ENCODE data around the gene GAS6. TPM values are rescaled to one million over a fixed set of nuclear protein-coding genes. Genes with fewer than 3 reads are reported as not detected.

GAS6 gene
- total RNA-seq, 2 donors from 2014 or later: 206 to 254 TPM

- Histone ChIP-seq H3K27me3 (no peaks in the 10 kb centered on the region), H3K27ac (no peak overlapping the region), H3K4me3 (no peak overlapping the region), H3K36me3 (no peaks in the 10 kb centered on the region), H3K4me1 (peaks cover 0 to 17% of the 10 kb centered on the region in 2 donors), H3K9me3 (no peaks in the 10 kb centered on the region)
- no peak for TF ChIP-seq CTCF (IDR thresholded peaks at IDR 0.05)
- DNase-seq (ENCODE audit: low spot score): no peak
Observed at GRCh38 chr13:113895436-113895835, 31.6 kb upstream of the GAS6 start.

GRCh38 chr13:113890774-113891480, 27.1 kb upstream of the GAS6 start:
- no peak overlapping the region for H3K27ac ChIP-seq

GRCh38 chr13:113889467-113889866, 25.6 kb upstream of the GAS6 start:
- Histone ChIP-seq H3K27ac (no peak overlapping the region), H3K36me3 (no peaks in the 10 kb centered on the region), H3K4me1 (peaks cover 0 to 13% of the 10 kb centered on the region in 2 donors), H3K27me3 (no peaks in the 10 kb centered on the region), H3K4me3 (no peak overlapping the region), H3K9me3 (no peaks in the 10 kb centered on the region)
- no peak for TF ChIP-seq CTCF (IDR thresholded peaks at IDR 0.05)
- peak; percentile 38 for DNase-seq (ENCODE audit: low spot score)

More at GRCh38 chr13:113890774-113891480, 27.1 kb upstream of the GAS6 start:
- Histone ChIP-seq H3K4me1 (peaks cover 0 to 13% of the 10 kb centered on the region in 2 donors), H3K4me3 (no peak overlapping the region), H3K9me3 (no peaks in the 10 kb centered on the region), H3K36me3 (no peaks in the 10 kb centered on the region), H3K27me3 (no peaks in the 10 kb centered on the region)
- TF ChIP-seq CTCF (IDR thresholded peaks at IDR 0.05): no peak
- DNase-seq (ENCODE audit: low spot score): no peak

DNA sequence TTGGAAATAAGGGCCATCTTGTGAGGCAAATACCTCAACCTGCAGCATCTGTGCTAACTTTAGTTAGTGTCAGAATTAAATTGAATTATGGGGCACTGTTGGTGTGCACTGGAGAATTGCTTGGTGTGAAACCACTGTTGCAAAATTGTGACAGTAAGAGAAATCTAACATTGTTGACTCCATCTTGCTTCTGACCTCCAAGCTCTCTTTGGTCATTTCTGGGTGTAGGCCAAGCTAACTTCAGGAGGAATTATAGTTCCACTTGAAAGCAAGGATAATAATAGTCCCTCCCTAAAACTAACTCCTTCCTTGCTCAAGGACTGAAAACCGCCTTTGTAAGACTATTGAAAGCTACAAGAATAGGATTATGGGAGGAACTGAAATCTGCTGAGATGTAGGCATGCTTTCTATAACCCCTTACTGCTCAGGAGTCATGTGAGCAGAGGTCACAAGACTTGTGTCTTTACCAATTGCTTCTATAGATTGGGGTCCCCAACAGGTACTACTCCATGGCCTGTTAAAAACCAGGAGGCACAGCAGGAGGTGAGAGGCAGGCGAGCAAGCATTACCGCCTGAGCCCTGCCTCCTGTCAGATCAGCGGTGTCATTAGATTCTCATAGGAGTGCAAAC, 24.9 kb upstream of the GAS6 start:
- H3K27me3 ChIP-seq: no peaks in the 10 kb centered on the region
- no peak overlapping the region for H3K4me3 ChIP-seq
- no peak overlapping the region for H3K27ac ChIP-seq
- peak; percentile 32 for DNase-seq (ENCODE audit: low spot score)
- H3K9me3 ChIP-seq: no peaks in the 10 kb centered on the region
- no peaks in the 10 kb centered on the region for H3K36me3 ChIP-seq
- peaks cover 0 to 14% of the 10 kb centered on the region in 2 donors for H3K4me1 ChIP-seq
- TF ChIP-seq CTCF (IDR thresholded peaks at IDR 0.05): no peak

DNA sequence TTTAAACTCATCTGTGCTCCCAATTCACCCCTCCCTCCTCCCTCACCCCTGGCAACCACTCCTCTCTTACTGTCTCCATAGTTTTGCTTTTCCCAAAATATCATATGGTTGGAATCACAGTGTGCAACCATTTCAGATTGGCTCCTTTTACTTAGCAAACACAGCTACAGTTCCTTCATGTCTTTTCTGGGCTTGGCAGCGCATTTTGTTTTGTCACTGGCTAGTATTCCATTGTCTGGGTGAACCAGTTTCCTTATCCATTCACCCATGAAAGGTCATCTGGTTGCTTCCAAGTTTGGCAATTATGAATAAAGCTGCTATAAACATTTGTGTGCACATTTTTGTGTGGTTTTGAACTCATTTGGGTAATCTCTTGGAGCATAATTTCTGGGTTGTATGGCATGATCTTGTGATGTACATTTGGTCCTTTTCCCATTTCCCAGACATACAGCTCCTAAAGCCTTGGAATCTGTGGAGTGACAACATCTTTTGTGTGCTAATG, 23.9 kb upstream of the GAS6 start:
- Histone ChIP-seq H3K36me3 (no peaks in the 10 kb centered on the region), H3K9me3 (no peaks in the 10 kb centered on the region), H3K4me1 (peaks cover 0 to 25% of the 10 kb centered on the region in 2 donors), H3K27ac (peak overlapping the region in 1 of 2 donors; percentile 13), H3K4me3 (no peak overlapping the region), H3K27me3 (no peaks in the 10 kb centered on the region)
- TF ChIP-seq CTCF (IDR thresholded peaks at IDR 0.05): no peak
- DNase-seq (ENCODE audit: low spot score): peak; percentile 58

Data from right atrium auricular region (tissue), 2 donors.